K562 (cell line): Measurements from ENCODE around the gene USP22. TPM values are rescaled to one million over a fixed set of nuclear protein-coding genes. Genes with fewer than 3 reads are reported as not detected.

Experiments used
- FOXK2 ChIP-seq, 2 experiments: fragments of 450-650 bp; IDR thresholded peaks in 1 of 2; conservative IDR thresholded peaks in 1 of 2; 2 replicates each; pipeline ENCODE4 v1.6.1; 2016; ENCODE audit warnings: low read depth in 2 of 2, mild to moderate bottlenecking in 1 of 2
- NFIC ChIP-seq: fragments of 450-650 bp; IDR thresholded peaks from 2 replicates; pipeline ENCODE4 v1.6.1; 2017; ENCODE audit warnings: mild to moderate bottlenecking, inconsistent platforms
- polyA plus RNA-seq, 8 experiments: library from polyadenylated mRNA; depleted of rRNA in 4 of 8; stranded (reverse) in 5 of 8; unstranded in 3 of 8; fragments of >200 nt; fragmentation: Nextera tagmentation in 2 of 8; fragmentation: Illumina TruSeq in 1 of 8; extraction: Ambion mirVana in 2 of 8; extraction: Trizol in 1 of 8; gene quantifications; 2 replicates each; pipeline versions ENCODE4 v1.2.1 to v1.2.3, GENCODE V29; 2011 to 2014; ENCODE audit warnings: inconsistent platforms in 1 of 8, missing spikeins in 1 of 8
- total RNA-seq, 7 experiments: library from RNA; depleted of rRNA in 6 of 7; stranded (reverse); fragments of >200 nt in 6 of 7; fragmentation: Illumina TruSeq in 2 of 7; extraction: Trizol in 2 of 7; gene quantifications; 2 replicates each; pipeline versions ENCODE4 v1.2.1 to v1.2.3, GENCODE V29; 2011 to 2021; ENCODE audit warnings: low replicate concordance in 1 of 7
- TF ChIP-seq, protein P1 (sequence below), 3 experiments: IDR thresholded peaks in 2 of 3; conservative IDR thresholded peaks in 1 of 3; 2 replicates each; pipeline ENCODE4 v1.5.1; 2011 to 2012; ENCODE audit warnings: low read length in 3 of 3, mild to moderate bottlenecking in 3 of 3, control low read depth in 2 of 3, improper control_type of control experiment in 1 of 3, inconsistent platforms in 1 of 3, low read depth in 1 of 3, mixed read lengths in 1 of 3, moderate library complexity in 1 of 3; ENCODE audit not compliant: insufficient read depth in 2 of 3
- TF ChIP-seq, protein P2 (sequence below): fragments of 200-800 bp; sonication (Bioruptor generic); IDR thresholded peaks from 2 replicates; pipeline ENCODE4 v1.6.1; 2017; ENCODE audit warnings: missing genetic modification characterization, missing compliant biosample characterization
- TF ChIP-seq, protein P3 (sequence below): sonication (generic); formaldehyde crosslinking; IDR thresholded peaks from 2 replicates; pipeline ENCODE4 v1.8.0; 2022; ENCODE audit warnings: mild to moderate bottlenecking, missing genetic modification reagents

USP22 gene
- total and polyA plus RNA-seq, 9 of the 15 experiments (the other 6 are each of a cell fraction or from before 2014, with no cell fraction given) = 6.5 to 113 (median 58.9) TPM

DNA sequence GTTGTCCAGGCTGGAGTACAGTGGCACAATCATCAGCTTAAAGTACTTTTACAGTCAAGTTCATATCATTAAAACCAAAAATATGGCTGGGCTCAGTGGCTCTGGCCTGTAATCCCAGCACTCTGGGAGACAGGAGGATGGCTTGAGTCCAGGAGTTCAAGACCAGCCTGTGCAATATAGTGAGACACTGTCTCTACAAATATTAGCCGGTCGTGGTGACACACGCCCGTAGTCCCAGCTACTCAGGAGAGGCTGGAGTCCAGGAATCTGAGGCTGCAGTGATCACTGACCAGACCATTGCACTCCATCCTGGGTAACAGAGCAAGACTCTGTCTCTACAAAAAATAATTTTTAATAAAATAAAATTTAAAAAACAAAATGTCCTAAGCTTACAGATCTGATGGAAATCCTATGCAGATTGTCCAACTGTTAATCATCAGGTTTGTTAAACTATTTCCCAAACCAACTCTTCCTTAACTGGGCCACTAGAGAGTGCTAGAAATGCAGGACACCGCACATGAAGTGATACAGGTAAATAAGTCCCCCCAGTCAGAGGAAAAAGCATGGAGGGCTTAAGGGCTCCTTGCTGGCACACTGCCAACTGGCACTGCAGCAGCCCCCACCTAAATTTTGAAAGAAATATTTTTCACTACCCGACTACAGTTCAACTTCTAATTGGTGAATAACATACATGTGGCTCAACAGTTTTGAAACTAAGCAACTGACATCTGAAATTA lies 2.8 kb downstream of the USP22 start (continued):
- TF ChIP-seq, protein P1, sequence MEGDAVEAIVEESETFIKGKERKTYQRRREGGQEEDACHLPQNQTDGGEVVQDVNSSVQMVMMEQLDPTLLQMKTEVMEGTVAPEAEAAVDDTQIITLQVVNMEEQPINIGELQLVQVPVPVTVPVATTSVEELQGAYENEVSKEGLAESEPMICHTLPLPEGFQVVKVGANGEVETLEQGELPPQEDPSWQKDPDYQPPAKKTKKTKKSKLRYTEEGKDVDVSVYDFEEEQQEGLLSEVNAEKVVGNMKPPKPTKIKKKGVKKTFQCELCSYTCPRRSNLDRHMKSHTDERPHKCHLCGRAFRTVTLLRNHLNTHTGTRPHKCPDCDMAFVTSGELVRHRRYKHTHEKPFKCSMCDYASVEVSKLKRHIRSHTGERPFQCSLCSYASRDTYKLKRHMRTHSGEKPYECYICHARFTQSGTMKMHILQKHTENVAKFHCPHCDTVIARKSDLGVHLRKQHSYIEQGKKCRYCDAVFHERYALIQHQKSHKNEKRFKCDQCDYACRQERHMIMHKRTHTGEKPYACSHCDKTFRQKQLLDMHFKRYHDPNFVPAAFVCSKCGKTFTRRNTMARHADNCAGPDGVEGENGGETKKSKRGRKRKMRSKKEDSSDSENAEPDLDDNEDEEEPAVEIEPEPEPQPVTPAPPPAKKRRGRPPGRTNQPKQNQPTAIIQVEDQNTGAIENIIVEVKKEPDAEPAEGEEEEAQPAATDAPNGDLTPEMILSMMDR (IDR thresholded peaks at IDR 0.05 in 2 of 3, conservative IDR thresholded peaks at IDR 0.05 in 1 of 3; ENCODE audit: insufficient read depth in 2 of 3, low read depth in 1 of 3, low read length in 3 of 3) = peak; percentile 47 to 63 (median 53); a peak in 5 of 6 replicates
- TF ChIP-seq FOXK2 (conservative IDR thresholded peaks at IDR 0.05 in 1 of 2, IDR thresholded peaks at IDR 0.05 in 1 of 2; ENCODE audit: low read depth in 2 of 2) (0 out of 4 replicates have a peak, but pooled peaks of 1 of the 2 experiments have one; percentile 31), NFIC (peak; percentile 99)
- TF ChIP-seq, protein P2, sequence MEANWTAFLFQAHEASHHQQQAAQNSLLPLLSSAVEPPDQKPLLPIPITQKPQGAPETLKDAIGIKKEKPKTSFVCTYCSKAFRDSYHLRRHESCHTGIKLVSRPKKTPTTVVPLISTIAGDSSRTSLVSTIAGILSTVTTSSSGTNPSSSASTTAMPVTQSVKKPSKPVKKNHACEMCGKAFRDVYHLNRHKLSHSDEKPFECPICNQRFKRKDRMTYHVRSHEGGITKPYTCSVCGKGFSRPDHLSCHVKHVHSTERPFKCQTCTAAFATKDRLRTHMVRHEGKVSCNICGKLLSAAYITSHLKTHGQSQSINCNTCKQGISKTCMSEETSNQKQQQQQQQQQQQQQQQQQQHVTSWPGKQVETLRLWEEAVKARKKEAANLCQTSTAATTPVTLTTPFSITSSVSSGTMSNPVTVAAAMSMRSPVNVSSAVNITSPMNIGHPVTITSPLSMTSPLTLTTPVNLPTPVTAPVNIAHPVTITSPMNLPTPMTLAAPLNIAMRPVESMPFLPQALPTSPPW (CRISPR knock-in tag) = 0 out of 2 replicates have a peak, but pooled peaks have one; percentile 1
- TF ChIP-seq, protein P3, sequence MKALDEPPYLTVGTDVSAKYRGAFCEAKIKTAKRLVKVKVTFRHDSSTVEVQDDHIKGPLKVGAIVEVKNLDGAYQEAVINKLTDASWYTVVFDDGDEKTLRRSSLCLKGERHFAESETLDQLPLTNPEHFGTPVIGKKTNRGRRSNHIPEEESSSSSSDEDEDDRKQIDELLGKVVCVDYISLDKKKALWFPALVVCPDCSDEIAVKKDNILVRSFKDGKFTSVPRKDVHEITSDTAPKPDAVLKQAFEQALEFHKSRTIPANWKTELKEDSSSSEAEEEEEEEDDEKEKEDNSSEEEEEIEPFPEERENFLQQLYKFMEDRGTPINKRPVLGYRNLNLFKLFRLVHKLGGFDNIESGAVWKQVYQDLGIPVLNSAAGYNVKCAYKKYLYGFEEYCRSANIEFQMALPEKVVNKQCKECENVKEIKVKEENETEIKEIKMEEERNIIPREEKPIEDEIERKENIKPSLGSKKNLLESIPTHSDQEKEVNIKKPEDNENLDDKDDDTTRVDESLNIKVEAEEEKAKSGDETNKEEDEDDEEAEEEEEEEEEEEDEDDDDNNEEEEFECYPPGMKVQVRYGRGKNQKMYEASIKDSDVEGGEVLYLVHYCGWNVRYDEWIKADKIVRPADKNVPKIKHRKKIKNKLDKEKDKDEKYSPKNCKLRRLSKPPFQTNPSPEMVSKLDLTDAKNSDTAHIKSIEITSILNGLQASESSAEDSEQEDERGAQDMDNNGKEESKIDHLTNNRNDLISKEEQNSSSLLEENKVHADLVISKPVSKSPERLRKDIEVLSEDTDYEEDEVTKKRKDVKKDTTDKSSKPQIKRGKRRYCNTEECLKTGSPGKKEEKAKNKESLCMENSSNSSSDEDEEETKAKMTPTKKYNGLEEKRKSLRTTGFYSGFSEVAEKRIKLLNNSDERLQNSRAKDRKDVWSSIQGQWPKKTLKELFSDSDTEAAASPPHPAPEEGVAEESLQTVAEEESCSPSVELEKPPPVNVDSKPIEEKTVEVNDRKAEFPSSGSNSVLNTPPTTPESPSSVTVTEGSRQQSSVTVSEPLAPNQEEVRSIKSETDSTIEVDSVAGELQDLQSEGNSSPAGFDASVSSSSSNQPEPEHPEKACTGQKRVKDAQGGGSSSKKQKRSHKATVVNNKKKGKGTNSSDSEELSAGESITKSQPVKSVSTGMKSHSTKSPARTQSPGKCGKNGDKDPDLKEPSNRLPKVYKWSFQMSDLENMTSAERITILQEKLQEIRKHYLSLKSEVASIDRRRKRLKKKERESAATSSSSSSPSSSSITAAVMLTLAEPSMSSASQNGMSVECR (CRISPR knock-in tag) = no peak
- TF ChIP-seq, all 486 proteins: peak for 13
